A549 (cell line): Measurements from ENCODE around the gene ZNF571. TPM values are rescaled to one million over a fixed set of nuclear protein-coding genes. Genes with fewer than 3 reads are reported as not detected.

Experiments
- ATAC-seq, 2 experiments: fragments of 200-7000 bp in 1 of 2; fragments of >200 bp in 1 of 2; cut with Nextera tagmentation in 1 of 2; cut with Tn5 transposase in 1 of 2; 3 replicates each; pipeline versions ENCODE4 v1.8.0 to v1.9.1; 2018 to 2020; ENCODE audit warnings: mild to moderate bottlenecking in 1 of 2, moderate library complexity in 1 of 2
- CTCF ChIA-PET: fragments of 300-600 bp; sonication (Branson Sonifier 250); formaldehyde crosslinking; extraction: SDS; loops from one replicate; lab custom pipeline; 2021; ENCODE audit warnings: antibody characterized with exemption, inconsistent platforms; lab: Yijun Ruan, JAX
- POLR2A ChIA-PET: fragments of 350-600 bp; formaldehyde crosslinking; extraction: SDS; loops from one replicate; lab custom pipeline; 2021; ENCODE audit warnings: antibody characterized with exemption, inconsistent platforms; lab: Yijun Ruan, JAX
- DNase-seq, 2 experiments: peaks; one replicate each; pipeline versions ENCODE4 v3.0.0 to v3.0.0-alpha.2; 2011 to 2016; ENCODE audit warnings: low read depth in 1 of 2, low spot score in 1 of 2
- FAIRE-seq: peaks from 2 replicates; lab custom pipeline; 2011; peaks lifted over from hg19 to GRCh38; lab: Jason Lieb, UNC
- H3K27ac ChIP-seq, 2 experiments: fragments of >200 bp; sonication (Bioruptor Twin); formaldehyde crosslinking; 3 replicates each; pipeline ENCODE4 v1.5.1; 2016 to 2017
- H3K4me1 ChIP-seq: fragments of >200 bp; sonication (Bioruptor Twin); formaldehyde crosslinking; 3 replicates; pipeline ENCODE4 v1.6.1; 2016
- H3K4me2 ChIP-seq: fragments of >200 bp; sonication (Bioruptor Twin); formaldehyde crosslinking; 3 replicates; pipeline ENCODE4 v1.6.1; 2016
- H3K4me3 ChIP-seq: fragments of >200 bp; sonication (Bioruptor Twin); formaldehyde crosslinking; 3 replicates; pipeline ENCODE4 v1.5.1; 2016
- H3K9me3 ChIP-seq: fragments of >200 bp; sonication (Bioruptor Twin); formaldehyde crosslinking; 3 replicates; pipeline ENCODE4 v1.6.1; 2016
- CEBPB ChIP-seq, 2 experiments: fragments of >200 bp in 1 of 2; sonication (Bioruptor Twin) in 1 of 2; formaldehyde crosslinking in 1 of 2; IDR thresholded peaks; 2 replicates each; pipeline ENCODE4 v1.6.1; 2012 to 2016
- FOXS1 ChIP-seq: fragments of 250-450 bp; sonication (Bioruptor Pico); IDR thresholded peaks from 2 replicates; pipeline ENCODE4 v1.5.0; 2020; ENCODE audit warnings: mild to moderate bottlenecking, moderate library complexity
- GATA3 ChIP-seq: IDR thresholded peaks from 2 replicates; pipeline ENCODE4 v1.6.1; 2012; ENCODE audit warnings: borderline replicate concordance
- HDAC2 ChIP-seq: fragments of 200-600 bp; sonication (generic); IDR thresholded peaks from 2 replicates; pipeline ENCODE4 v1.6.1; 2016
- HES2 ChIP-seq: fragments of >200 bp; sonication (Bioruptor Twin); formaldehyde crosslinking; IDR thresholded peaks from 2 replicates; pipeline ENCODE4 v1.6.1; 2016
- HOXB5 ChIP-seq: fragments of 250-450 bp; sonication (Bioruptor Pico); IDR thresholded peaks from 2 replicates; pipeline ENCODE4 v1.5.0; 2020; ENCODE audit warnings: mild to moderate bottlenecking, moderate library complexity
- JUN ChIP-seq, 2 experiments: fragments of >200 bp; sonication (Bioruptor Twin); formaldehyde crosslinking; IDR thresholded peaks; 2 replicates in 1 of 2; 3 replicates in 1 of 2; pipeline ENCODE4 v1.6.1; 2016 to 2017
- MAX ChIP-seq: IDR thresholded peaks from 2 replicates; pipeline ENCODE4 v1.6.1; 2012
- MYC ChIP-seq: IDR thresholded peaks from 2 replicates; pipeline ENCODE4 v1.6.1; 2012; ENCODE audit warnings: mild to moderate bottlenecking, inconsistent platforms, low read length, improper control_type of control experiment, borderline replicate concordance
- PBX3 ChIP-seq: IDR thresholded peaks from 2 replicates; pipeline ENCODE4 v1.6.1; 2012
- PHF8 ChIP-seq: fragments of 200-600 bp; sonication (generic); IDR thresholded peaks from 2 replicates; pipeline ENCODE4 v1.6.1; 2016; ENCODE audit warnings: low read depth, mild to moderate bottlenecking, antibody characterized with exemption, moderate library complexity, borderline replicate concordance
- POLR2A ChIP-seq: IDR thresholded peaks from 2 replicates; pipeline ENCODE4 v1.6.1; 2012; ENCODE audit warnings: mild to moderate bottlenecking, low read length
- RAD21 ChIP-seq, 2 experiments: fragments of >200 bp in 1 of 2; sonication (Bioruptor Twin) in 1 of 2; formaldehyde crosslinking in 1 of 2; IDR thresholded peaks in 1 of 2; conservative IDR thresholded peaks in 1 of 2; 2 replicates in 1 of 2; 3 replicates in 1 of 2; pipeline ENCODE4 v1.6.1; 2012 to 2018; ENCODE audit warnings: inconsistent platforms in 1 of 2
- RFX5 ChIP-seq: fragments of 450-650 bp; IDR thresholded peaks from 2 replicates; pipeline ENCODE4 v1.7.1; 2014; ENCODE audit warnings: antibody characterized with exemption, mild to moderate bottlenecking, moderate library complexity
- RNF2 ChIP-seq: fragments of 200-600 bp; sonication (generic); IDR thresholded peaks from 2 replicates; pipeline ENCODE4 v1.6.1; 2016; ENCODE audit warnings: low read depth, mild to moderate bottlenecking, antibody characterized with exemption, moderate library complexity, borderline replicate concordance
- TP53 ChIP-seq: fragments of 250-450 bp; sonication (Bioruptor Pico); IDR thresholded peaks from 2 replicates; pipeline ENCODE4 v1.5.0; 2021; ENCODE audit warnings: mild to moderate bottlenecking, moderate library complexity
- WGBS: methylation state at CpG from one replicate; pipeline ENCODE4 v1.1.6; 2017; ENCODE audit errors: missing lambda C conversion rate; 5-methylcytosine and 5-hydroxymethylcytosine counted together
- polyA minus RNA-seq: library from RNA; depleted of rRNA, polyadenylated mRNA; stranded (reverse); fragments of >200 nt; gene quantifications from 2 replicates; pipeline ENCODE4 v1.2.3, GENCODE V29; 2011; rRNA and poly(A)+ RNA removed
- polyA plus RNA-seq, 4 experiments: library from polyadenylated mRNA; depleted of rRNA in 3 of 4; stranded (reverse); fragments of >200 nt; fragmentation: RNase III in 1 of 4; extraction: RNeasy Plus Mini Kit Qiagen cat#74134 plus additional on column Dnase treatment in 1 of 4; gene quantifications; 2 replicates in 3 of 4; 3 replicates in 1 of 4; pipeline ENCODE4 v1.2.3, GENCODE V29; 2011 to 2017
- TF ChIP-seq, protein P1 (sequence below): IDR thresholded peaks from 2 replicates; pipeline ENCODE4 v1.6.1; 2012; ENCODE audit warnings: low read depth, borderline replicate concordance

ZNF571 gene
- polyA plus RNA-seq (2011; rRNA removed) (2.5 and 2.7 TPM in 2 replicates), polyA plus RNA-seq (2017; fragmentation: RNase III; extraction: RNeasy Plus Mini Kit Qiagen cat#74134 plus additional on column Dnase treatment) (0.97 to 1.4 TPM (median 1.3 TPM) in 3 replicates), polyA minus RNA-seq (0.78 and 0.95 TPM in 2 replicates)
- polyA plus RNA-seq (2012; cell fraction: cytosol; rRNA removed): 0.30 and 0.32 TPM in 2 replicates
- polyA plus RNA-seq (2012; cell fraction: nucleus; rRNA removed): 0.23 and 0.31 TPM in 2 replicates

GRCh38 chr19:37594304-37594981 lies at the start of gene ZNF571, which contains the start of gene ZNF540:
TSS of gene ZNF571 (minus strand) at chr19:37594792. CDS start at chr19:37586676, 8,116 bp downstream.
TSS of gene ZNF540 (plus strand) at chr19:37594876. CDS start at chr19:37598448, 3,572 bp downstream.
- peak within 1 kb of the TSS; percentile 50 to 72; a peak in 5 of 6 replicates for H3K27ac ChIP-seq
- no peaks in the 10 kb centered on the region for H3K4me1 ChIP-seq
- peaks cover 88% of the 10 kb centered on the region for H3K9me3 ChIP-seq
- peak; percentile 98 to 100 for ATAC-seq
- peak; percentile 67 for FAIRE-seq
- peak within 1 kb of the TSS; percentile 81 for H3K4me2 ChIP-seq
- 9% methylated on average over 53 of the region's 53 CpGs for whole genome bisulfite sequencing
- DNase-seq: peak; percentile 83 to 97
- TF ChIP-seq PBX3 (peak; percentile 59; the same call in 1 of the 2 replicates), GATA3 (peak; percentile 34), PHF8 (peak; percentile 15; the same call in 1 of the 2 replicates), FOXS1 (CRISPR knock-in tag) (0 out of 2 replicates have a peak, but pooled peaks have one; percentile 14), HDAC2 (no peak), CEBPB (IDR thresholded peaks at IDR 0.05) (peak; percentile 31 to 68; a peak in 3 of 4 replicates), TP53 (CRISPR knock-in tag) (no peak), MYC (0 out of 2 replicates have a peak, but pooled peaks have one; percentile 46), MAX (peak; percentile 56), HOXB5 (no peak), POLR2A (peak; percentile 43; the same call in 1 of the 2 replicates), JUN (IDR thresholded peaks at IDR 0.05) (peak in 1 of 2 experiments; percentile 54; a peak in 1 of 5 replicates)
- TF ChIP-seq, protein P1, sequence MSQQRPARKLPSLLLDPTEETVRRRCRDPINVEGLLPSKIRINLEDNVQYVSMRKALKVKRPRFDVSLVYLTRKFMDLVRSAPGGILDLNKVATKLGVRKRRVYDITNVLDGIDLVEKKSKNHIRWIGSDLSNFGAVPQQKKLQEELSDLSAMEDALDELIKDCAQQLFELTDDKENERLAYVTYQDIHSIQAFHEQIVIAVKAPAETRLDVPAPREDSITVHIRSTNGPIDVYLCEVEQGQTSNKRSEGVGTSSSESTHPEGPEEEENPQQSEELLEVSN: peak; percentile 61; the same call in 1 of the 2 replicates
- TF ChIP-seq, all 56 proteins: peak for 10
- CTCF ChIA-PET: interaction anchor here (0.6 to 1.3 kb wide), 3 partner anchors 10 to 577 kb away, joined by 3 to 4 read pairs (median 3); no protein-coding TSS in a partner anchor
- peak within 1 kb of the TSS; percentile 57 for H3K4me3 ChIP-seq
- POLR2A ChIA-PET: interaction anchor here (0.5 to 1.5 kb wide), 10 partner anchors 11 to 1380 kb away, joined by 3 to 9 read pairs (median 4); partner anchors contain the start of genes ZFP30, ZNF146, ZNF383 and ZNF527

DNA sequence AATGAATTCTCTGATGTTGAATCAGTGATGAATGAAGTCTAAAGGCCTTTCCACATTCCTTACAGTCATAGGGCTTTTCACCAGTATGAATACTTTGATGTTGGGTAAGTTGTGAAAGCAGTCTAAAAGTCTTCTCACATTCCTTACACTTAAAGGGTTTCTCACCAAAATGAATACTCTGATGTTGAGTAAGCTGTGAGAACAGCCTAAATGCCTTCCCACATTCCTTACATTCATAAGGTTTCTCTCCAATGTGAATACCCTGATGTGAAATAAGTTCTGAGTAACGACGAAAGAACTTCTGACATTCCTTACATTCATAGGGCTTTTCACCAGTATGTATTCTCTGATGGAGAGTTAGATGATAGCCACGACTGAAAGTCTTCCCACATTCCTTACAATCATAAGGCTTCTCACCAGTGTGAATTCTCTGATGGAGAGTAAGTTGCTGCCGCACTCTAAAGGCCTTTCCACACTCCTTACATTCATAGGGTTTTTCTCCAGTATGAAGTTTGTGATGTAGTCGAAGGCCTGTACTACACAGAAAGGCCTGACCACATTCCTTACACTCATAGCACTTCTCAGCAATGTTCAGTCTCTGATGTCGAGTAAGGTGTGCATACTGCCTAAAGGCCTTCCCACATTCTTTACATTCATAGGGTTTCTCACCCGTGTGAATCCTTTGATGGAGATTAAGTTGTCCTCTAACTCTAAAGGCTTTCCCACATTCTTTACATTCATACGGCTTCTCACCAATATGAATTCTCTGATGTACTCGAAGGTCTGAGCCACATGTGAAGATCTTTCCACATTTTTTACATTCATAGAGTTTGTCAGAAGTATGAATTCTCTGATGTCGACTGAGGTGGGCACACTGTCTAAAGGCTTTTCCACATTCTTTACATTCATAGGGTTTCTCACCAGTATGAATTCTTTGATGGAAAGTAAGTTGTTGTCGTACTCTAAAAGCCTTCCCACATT lies 40.8 kb upstream of the ZNF571 start:
- Histone ChIP-seq H3K4me1 (no peaks in the 10 kb centered on the region), H3K27ac (no peak overlapping the region), H3K4me3 (no peak overlapping the region), H3K9me3 (peaks cover 97% of the 10 kb centered on the region), H3K4me2 (no peak overlapping the region)
- FAIRE-seq (peak; percentile 98), DNase-seq (peak in 1 of 2 experiments; percentile 23), ATAC-seq (no peak)
- POLR2A ChIA-PET: no interaction called here
- WGBS: 66% methylated on average over 11 of the region's 11 CpGs
- TF ChIP-seq HDAC2: no peak
- 0 out of 2 replicates have a peak, but pooled peaks have one; percentile 10 for TF ChIP-seq MAX
- peak; percentile 16; the same call in 1 of the 2 replicates for TF ChIP-seq HES2
- CTCF ChIA-PET: no interaction called here

DNA sequence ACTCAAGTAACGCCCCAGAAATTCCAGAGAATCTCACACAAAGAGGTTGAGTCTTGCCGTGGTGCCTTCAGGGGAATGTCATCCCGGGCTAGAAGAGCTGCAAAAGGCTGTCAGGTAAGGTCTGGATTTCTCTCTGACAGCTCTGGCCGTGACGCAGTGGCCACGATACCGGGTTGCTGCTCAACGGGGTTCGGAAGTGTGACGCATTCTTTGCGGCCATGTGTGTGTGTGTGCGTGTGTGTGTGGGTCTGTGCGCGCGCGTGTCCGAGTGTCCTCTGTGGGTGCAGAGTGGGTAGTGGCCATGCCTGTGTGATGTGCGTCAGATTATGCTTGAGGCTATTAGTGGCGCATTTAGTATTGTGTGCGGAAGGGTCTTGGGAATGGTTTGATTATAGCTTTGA lies 390 bp upstream of the ZNF571 start:
- peak; percentile 7 for FAIRE-seq
- H3K4me1 ChIP-seq: no peaks in the 10 kb centered on the region
- peak overlapping the region; percentile 57 for H3K4me3 ChIP-seq
- peak overlapping the region; percentile 81 for H3K4me2 ChIP-seq
- H3K27ac ChIP-seq: no peak overlapping the region
- TF ChIP-seq RFX5 (no peak), RAD21 (conservative IDR thresholded peaks at IDR 0.05 in 1 of 2, IDR thresholded peaks at IDR 0.05 in 1 of 2) (no peak), PHF8 (0 out of 2 replicates have a peak, but pooled peaks have one; percentile 13), POLR2A (peak; percentile 39; the same call in 1 of the 2 replicates), RNF2 (no peak)
- peak; percentile 64 to 71 for ATAC-seq
- POLR2A ChIA-PET: interaction anchor here (1.0 to 1.5 kb wide), 8 partner anchors 12 to 1380 kb away, joined by 3 to 9 read pairs (median 4); partner anchors contain the start of genes ZFP30, ZNF146, ZNF383 and ZNF527
- peak in 1 of 2 experiments; percentile 20 for DNase-seq
- WGBS: 8% methylated on average over 20 of the region's 20 CpGs
- peaks cover 87% of the 10 kb centered on the region for H3K9me3 ChIP-seq
- CTCF ChIA-PET: interaction anchor here (1.0 to 1.3 kb wide), 2 partner anchors 9 to 196 kb away, joined by 3 to 4 read pairs; no protein-coding TSS in a partner anchor
